Retina (tissue), 1 donor: ENCODE measurements around the gene ZCCHC10.
"Not testable (repeated sequence)": the region's sequence is repeated elsewhere in the genome, so short reads cannot be mapped to it uniquely, and the experiment has no call there.

Experiments used
- DNase-seq: peaks from one replicate; pipeline ENCODE4 v3.0.0-alpha.2; 2016

Gene ZCCHC10

DNA sequence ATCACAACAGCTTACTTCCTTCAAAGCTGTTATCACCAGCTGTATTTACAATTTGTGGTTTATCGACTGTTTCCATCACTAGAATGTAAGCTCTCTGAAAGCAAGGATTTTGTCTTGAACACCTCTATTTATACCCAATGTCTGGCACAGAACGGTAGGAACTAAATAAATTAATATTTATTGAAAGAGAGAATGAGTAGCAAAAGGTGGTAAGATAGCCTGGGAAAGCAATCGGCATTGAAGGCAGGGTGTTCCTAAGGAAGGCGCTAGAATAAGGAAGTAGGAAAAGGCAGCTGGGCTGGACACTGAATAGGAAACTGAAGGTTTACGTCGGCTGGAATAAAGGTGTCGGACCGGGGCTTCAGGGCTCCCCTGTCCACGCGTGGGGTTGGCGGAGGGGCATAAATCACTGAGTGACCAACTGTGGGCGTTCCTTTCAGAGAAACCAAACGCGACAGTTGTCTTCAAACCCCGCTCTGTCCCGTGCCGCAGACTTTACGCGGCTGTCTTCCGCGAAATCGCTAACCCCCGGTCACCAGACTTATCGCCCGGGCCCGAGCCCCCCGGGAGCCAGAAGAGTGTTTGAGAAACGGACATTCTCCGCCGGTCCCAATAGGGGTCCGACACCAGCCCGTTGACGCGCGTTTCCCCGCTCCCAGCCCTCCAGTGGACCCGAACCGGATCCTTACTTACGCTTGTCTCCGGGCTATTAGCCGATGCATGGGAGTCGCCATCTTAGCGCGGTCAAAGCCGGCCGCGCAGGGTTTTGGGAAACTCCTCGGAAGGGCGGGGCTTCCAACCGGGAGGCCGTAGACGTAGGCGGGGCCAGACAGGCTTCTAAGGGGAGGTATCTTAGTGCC, at the start of gene ZCCHC10:
TSS of gene ZCCHC10 (minus strand) at position 746 of the 860 bp plus-strand sequence. CDS start at position 734, 12 bp downstream.
- DNase-seq: peak; percentile 95

DNA sequence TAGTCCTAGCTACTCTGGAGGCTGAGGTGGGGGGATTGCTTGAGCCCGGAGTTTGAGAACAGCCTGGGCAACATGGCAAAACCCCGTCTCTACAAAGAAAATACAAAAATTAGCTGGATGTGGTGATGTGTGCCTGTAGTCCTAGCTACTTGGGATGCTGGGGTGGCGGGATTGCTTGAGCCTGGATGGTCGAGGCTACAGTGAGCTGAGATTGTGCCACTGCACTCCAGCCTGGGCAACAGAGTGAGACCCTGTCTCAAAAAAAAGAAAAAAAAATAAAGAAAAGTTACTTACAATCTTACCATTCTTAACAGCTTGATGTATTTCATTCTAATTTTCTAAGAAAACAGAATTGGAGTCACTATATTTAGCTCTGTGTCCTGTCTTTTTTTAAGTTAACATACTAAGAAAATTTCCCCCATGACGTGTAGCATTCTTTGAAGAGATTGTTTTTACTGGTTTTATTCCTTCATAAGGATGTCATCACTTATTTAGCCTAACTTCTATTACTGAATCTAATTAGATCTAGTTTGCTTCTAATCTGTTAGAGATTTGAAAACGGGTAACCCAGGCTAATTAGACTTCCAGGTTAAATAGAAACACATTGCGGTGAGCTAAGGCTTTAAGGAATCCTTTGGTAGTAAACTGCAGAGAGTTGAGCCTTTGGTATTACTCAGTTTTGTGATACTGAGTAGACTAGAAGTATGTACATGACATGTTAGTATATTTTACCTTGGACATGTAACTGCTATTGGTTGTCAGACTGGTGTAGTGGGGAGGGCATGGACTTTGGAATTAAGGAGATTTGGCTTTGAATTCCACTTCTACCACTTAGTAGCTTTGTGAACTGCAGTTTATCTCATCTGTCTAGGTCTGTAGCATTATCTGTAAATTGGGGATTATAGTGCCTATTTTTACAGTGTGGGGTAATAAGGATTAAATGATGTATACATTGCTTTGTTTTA, 49.5 kb upstream of the ZCCHC10 start:
- DNase-seq: no peak

DNA sequence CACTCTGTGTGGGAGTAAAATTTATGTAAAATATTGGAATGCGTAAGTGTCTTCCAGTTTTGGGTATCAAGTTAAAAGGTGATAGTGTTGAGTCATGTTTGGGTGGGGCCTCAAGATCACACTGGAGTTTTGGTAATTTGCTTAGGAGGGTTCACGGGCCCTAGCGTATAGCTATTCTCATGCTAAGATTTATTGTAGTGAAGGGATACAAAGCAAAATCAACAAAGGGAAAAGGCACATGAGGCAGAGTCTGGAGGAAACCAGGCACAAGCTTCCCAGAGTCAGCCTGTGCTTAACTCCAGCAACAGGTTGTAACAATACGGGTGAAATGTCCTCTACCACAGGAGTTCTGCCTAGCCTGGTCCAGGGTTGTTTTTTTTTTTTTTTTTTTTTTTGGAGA, 45.7 kb upstream of the ZCCHC10 start:
- no peak for DNase-seq

DNA sequence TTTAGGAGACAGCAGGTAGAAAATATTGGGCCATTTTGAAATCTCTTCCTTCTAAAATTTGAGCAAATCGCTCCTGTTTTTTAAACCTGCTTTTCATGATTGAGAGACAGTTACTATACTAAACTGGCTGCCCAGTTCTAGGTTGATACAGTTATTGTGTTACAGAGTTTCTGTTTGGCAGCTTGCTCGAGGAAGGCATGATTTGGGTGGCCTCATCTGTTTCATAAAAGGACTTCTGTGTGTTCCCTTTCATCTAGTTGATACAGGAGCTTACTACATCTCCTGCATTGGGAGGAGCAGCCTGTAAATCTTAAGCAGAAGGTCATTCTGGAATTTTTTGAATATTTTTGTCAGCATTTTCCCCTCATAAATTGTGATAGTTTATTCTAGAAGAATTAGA, 39.7 kb upstream of the ZCCHC10 start:
- no peak for DNase-seq

DNA sequence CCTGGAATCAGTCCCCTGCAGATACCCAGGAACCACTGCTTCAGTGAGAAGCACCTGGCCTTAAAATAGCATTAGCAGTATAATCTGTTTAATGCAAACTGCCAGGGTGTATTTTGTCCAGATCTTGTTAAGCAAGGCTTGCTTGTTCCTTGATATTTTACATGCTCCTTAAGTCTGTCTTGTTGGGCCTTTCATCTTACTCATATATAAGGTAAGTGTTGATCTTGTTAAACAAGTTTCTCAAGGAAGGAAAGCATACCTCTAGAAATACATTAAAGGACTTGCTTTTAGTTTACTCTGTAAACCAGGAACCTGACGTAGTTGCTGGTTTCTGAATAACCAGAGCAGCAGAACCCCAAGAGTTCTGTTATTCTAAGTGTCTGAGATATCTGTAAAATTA, 39.1 kb upstream of the ZCCHC10 start:
- DNase-seq: no peak

DNA sequence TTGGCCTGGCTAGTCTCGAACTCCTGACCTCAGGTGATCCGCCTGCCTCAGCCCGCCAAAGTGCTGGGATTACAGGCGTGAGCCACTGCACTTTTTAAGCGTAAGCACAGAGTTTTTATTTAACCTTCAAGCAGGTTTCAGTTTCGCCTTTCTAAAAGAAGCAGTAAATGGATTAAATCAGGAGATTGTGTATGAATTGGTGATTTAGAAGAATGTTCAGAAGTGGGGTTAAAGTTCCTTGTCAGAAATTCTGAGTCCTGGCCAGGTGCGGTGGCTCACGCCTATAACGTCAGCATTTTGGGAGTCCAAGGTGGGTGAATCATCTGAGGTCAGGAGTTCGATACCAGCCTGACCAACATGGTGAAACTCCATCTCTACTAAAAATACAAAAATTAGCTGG, 37.6 kb upstream of the ZCCHC10 start:
- no peak for DNase-seq

DNA sequence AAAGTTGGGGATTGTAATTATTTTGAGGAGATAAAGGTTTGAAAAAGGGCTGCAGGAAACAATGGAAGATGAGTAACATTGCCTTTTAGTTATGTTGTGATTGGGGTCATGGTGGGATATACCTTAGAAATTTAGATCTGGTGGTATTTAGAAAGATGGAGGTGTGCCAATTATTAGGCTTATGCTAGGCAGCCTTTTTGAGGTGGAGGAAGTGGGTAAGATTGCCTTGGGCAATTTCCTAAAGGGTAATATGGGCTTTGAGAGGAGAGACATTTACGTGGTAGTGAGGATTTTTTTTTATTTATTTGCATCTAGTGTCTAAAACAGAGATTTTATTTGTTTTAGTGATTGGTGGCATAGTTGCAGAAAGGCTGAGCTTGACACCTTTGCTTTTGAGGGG, 35.9 kb upstream of the ZCCHC10 start:
- DNase-seq: no peak

DNA sequence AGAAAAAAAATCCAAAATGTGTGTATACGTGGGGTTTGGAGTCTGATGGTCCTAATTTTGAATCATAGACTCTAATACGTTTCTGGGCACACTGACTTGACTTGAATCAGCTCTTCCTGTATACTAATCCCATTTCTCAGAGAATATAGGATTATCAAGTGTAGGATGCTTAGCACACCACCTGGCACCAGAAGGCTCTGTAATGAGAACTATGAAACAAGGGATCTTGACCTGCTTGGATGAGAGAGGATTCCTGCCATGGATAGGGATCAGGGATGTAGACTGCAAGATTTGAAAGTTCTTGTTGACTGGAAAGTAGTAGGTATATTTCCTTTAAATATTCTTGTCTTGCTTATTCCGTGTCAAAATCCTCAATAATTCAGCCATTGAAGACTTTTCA, 33.3 kb upstream of the ZCCHC10 start:
- DNase-seq: no peak

DNA sequence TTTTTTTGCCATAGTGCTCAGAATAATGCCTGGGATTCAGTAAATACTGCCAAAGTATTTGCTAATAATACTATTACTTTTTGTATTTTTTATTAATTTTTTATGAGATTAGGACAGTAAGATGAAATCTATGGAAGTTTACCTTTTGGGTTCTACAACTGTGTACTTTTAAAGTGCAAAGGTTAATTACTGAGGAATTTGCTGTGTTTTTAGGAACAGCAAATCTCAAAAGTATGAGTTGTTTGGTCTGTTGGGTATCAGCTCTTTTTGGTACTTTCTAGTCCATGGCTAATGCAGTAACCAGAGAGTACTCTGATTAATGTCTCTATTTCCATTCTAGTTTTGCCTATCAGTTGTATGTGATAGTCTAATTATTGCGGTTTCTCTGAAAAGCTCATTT, 30.5 kb upstream of the ZCCHC10 start:
- DNase-seq: no peak

DNA sequence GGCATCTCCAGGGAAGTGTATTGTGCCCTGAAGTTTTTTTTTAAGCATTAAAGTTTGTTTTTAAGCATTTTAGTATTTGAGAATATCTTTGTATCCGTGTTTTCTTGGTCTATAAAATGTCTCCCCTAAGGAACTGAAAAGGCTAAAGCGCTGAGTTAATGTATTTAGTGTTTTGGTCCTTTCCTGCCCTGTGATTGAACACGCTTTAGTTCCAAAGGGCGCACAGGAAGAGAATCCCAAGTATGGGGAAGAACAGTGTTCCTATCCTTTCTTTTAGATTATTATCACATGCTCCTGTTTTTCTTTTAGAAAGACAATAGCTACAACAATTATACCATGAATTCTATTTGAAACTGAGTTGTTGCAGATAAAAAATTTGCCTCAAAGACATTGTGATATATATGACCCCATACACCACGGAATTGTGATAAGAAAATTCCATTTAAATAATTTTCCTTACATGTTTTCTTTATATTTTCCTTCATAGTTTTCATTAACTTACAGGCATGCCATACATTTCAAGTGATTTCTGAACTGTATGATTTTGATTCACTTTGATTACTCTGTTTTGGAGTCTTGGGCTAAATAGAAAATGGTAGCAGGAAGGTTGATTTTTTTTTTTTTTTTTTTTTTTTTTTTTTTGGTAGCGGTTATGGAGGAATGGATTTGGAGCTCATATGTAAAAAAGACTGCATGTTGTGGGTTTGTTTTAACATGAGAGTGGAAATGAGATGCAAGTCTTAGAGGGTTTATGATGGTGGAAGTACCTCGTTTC, 28.5 kb upstream of the ZCCHC10 start:
- no peak for DNase-seq

DNA sequence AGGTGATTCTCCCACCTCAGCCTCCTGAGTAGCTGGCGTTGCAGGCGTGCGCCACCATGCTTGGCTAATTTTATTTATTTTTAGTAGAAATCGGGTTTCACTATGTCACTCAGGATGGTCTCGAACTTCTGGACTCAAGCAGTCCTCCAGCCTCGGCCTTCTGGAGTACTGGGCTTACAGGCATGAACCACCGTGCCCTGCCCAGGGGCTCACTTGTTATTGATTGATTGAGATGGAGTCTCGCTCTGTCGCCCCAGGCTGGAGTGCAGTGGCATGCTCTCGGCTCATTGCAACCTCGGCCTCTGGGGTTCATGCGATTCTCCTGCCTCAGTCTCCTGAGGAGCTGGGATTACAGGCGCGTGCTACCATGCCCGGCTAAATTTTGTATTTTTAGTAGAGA, 27.1 kb upstream of the ZCCHC10 start:
- no peak for DNase-seq

DNA sequence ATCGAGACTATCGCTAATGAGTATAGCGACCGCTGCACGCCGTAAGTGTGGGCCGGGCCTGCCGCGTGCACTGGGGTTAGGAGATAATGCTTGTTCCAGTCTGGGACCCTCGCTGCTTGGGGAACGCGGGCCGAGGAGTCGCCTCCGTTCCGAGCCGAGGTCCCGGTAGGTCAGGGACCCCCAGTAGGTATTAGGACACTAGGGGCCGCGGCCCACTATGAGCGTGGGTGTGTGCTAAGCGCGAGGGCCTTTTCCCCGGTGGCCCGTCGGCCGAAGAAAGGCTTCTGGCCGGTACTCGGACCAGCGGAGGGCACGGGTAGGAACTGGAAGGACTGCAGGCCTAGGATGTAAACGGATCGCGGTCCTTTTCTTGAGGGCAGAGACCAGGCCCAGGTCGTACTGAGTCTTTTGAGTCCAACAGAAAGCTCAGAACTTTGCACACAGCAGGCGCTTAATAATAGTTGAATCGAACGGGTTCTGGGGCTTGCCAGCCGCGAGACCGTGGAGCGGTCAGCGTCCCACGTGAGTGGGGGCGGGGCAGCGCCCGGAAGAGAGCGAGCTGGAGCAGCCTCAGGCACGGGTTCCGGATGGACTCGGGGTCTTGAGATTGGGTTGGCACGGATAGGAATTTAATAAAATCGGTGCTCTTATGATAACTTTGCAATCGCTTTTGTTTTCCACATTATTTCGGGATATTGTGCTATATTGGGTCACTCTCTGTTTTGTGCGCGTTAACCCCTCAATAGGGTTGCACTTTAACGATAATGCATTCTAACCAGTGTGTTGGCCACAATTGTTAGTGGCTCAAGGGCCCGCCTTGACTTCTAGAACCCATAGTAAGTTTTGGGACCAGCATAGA, 26.2 kb upstream of the ZCCHC10 start:
- no peak for DNase-seq

DNA sequence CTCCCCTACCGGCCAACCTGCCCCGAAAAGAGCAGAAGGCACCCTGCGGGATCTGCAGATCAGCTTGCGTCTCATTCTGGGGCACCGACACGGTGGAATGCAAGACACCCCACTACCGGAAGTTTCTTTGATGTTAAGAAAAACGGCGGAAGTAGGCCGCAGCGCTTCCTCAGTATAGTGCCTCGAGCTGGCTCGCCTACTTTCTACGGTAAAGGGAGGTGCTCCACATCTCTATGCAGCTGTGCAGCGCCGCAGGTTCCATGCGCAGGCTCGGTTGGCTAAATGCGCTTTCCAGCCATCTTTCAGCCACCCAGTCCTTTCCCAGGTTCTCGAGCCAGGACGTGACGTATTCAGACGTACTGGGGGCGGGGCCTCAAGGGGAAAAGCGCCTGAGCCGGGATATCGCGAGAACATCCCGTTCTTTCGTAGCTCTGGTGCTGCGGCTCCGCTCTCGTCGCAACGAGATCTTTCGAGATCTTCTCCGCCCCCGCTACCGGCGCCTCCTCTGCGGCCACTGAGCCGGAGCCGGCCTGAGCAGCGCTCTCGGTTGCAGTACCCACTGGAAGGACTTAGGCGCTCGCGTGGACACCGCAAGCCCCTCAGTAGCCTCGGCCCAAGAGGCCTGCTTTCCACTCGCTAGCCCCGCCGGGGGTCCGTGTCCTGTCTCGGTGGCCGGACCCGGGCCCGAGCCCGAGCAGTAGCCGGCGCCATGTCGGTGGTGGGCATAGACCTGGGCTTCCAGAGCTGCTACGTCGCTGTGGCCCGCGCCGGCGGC, 25.4 kb upstream of the ZCCHC10 start, which contains the start of gene HSPA4:
TSS of gene HSPA4 (plus strand) at position 472 of the 775 bp plus-strand sequence. CDS start at position 710, 238 bp downstream.
- DNase-seq: peak; percentile 99

DNA sequence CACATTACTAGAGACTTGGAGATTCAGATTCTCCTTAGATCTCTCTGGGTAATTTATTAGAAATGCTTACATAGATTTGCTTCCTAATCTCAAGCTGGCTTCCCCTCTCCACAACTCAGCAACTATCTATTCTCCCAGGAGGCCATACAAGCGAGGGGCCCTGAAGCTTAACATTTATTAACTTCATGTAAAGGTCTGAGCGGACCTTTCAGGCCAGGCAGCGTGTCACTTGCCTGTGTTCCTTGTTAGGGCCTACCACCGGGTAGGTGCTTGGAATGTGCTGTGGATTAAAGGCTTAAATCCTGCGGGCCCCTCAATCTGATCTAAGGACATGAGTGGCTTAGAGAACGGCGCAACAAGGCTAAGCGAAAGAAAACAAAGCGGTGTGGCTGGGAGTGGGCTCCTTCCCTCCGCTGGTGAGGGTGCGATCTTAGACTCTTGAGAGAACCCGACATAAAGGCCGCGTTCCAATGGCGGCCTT, 24.8 kb upstream of the ZCCHC10 start:
- no peak for DNase-seq

DNA sequence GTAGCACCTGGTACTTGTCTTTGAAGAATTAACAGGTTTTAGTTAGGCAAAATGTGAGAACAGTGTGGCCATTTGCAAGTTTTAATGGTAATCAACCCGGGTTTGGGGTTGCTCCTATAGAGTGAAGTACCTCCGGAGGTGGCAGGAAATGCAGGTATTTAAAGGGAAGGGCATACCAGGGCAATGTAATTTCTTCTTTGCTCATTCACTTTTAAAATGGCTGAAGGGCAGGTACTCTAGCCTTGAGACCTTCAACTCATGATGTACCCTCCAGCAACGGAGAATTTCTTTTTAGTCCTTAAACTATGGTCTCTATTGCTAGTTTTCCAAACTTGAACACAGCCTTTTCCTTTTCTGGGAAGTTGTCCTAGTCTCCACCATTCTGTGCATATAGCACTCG, 24.2 kb upstream of the ZCCHC10 start:
- DNase-seq: no peak

DNA sequence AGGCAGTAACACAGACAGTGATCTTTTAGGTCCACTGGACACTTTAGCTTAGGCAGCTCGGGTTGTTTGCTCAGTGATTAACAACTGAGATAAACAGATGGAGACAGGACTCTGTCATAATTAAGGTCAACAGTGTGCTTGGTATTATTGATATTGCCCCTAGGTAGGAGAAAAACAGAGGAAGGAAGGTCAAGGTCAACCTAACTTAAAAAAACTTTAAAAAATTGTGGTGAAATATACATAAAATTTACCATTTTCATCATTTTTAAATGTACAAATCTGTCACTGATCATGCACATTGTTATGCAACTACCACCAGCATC, 23.3 kb upstream of the ZCCHC10 start:
- DNase-seq: no peak

DNA sequence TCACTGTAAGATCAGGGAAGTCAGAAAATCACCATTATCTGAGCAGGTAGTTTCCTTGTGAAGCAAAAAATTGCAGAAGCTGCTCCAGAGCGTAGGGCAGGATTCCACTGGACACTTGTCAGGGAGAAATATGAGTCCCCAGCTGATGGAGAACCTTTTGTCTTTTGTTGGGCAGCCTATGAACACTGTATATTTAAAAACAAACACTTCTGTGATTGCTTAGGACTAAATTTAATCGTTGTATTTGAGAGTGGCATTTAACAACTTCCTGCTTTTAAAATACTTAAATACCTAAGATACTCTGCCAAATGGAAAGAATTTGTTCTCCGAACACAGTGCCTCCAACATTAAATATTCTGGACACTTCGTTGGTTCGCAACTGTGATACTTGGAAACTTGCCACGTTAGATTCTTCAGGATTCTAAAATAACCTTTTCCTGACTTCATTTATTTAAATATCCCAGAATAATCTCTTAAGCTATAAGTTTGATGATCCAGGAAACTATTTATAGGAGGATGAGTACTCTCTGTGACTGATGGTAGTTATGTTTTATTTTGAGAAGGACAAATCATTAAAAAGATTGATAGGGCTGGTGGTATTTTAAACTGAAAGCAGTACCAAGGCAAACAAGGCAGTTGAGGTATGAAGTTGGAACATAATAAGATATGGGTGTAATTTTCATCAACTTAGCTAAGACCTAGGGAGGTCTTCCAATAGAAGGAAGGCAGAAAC, 22.8 kb upstream of the ZCCHC10 start:
- DNase-seq: no peak

DNA sequence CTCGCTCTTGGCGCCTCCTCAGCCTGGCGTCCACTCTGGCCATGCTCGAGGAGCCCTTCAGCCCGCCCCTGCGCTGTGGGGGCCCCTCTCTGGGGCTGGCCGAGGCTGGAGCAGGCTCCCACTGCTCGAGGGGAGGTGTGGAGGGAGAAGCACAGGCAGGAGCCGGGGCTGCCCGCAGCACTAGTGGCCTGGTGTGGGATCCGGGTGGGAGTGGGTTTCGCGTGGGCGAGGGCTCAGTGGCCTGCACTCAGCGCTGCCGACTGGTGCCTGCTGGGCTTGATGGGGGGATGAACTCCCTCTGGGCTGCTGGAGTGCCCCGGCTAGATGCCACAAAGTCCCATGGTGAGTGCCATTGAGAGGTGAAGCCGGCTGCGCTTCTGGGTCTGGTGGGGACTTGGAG, 21.1 kb upstream of the ZCCHC10 start:
- DNase-seq: no peak

DNA sequence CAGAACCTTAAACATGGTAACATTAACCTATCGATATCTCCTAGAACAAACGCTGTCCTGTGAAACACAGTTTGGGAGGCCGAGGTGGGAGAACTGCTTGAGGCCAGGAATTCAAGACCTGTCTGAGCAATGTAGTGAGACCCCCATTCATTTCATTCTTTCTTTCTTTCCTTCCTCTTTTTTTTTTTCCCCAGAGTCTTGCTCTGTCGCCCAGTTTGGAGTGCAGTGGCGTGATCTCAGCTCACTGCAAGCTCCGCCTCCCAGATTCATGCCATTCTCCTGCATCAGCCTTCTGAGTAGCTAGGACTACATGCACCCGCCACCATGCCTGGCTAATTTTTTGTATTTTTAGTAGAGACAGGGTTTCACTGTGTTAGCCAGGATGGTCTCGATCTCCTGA, 20.2 kb upstream of the ZCCHC10 start:
- DNase-seq: not testable (repeated sequence)

DNA sequence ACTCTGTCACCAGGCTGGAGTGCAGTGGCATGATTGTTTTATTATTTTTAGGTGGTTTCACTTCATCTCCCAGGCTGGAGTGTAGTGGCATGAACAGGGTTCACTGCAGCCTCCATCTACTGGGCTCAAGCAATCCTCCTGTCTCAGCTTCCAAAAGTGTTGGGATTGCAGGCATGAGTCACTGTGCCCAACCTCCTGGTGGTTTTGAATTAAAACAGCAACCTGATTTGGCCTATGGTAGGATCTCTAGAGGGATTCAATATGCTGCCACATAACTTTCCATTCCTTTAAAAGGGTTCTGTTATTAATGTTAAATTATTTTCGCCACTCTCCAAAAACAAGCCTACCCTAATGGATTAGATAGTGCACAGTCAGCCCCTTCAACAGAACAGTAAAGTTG, 15.6 kb upstream of the ZCCHC10 start:
- DNase-seq: no peak
